HEK293 (cell line): ENCODE measurements around the gene GOLGA6L7.

Source experiments
- CTCF ChIA-PET: fragments of 350-600 bp; formaldehyde crosslinking; extraction: SDS; loops from one replicate; lab custom pipeline; 2021; ENCODE audit warnings: antibody characterized with exemption; lab: Yijun Ruan, JAX
- POLR2A ChIA-PET: fragments of 300-600 bp; formaldehyde crosslinking; extraction: SDS; loops from one replicate; lab custom pipeline; 2020; ENCODE audit warnings: antibody characterized with exemption, inconsistent platforms; lab: Yijun Ruan, JAX
- H3K27ac ChIP-seq: fragments of 200-500 bp; sonication (Bioruptor generic); 2 replicates; pipeline ENCODE4 v1.5.1; 2014; ENCODE audit warnings: low read depth, low read length, control low read depth, inconsistent platforms; ENCODE audit errors: extremely low read depth
- H3K36me3 ChIP-seq, 2 experiments: fragments of 200-500 bp in 1 of 2; sonication (Bioruptor generic) in 1 of 2; 1 replicate in 1 of 2; 2 replicates in 1 of 2; pipeline ENCODE4 v1.5.1; 2014 to 2017; ENCODE audit warnings: inconsistent platforms in 2 of 2, low read length in 2 of 2; ENCODE audit not compliant: control insufficient read depth in 2 of 2, insufficient read depth in 1 of 2
- H3K4me1 ChIP-seq: fragments of 200-500 bp; sonication (Bioruptor generic); 2 replicates; pipeline ENCODE4 v1.5.1; 2014; ENCODE audit warnings: mild to moderate bottlenecking, low read length, inconsistent platforms; ENCODE audit not compliant: control insufficient read depth, insufficient read depth
- H3K4me3 ChIP-seq: 2 replicates; pipeline ENCODE4 v1.5.1; 2011; ENCODE audit warnings: low read depth, mild to moderate bottlenecking, control low read depth, low read length, moderate library complexity
- H3K9me3 ChIP-seq: fragments of 200-500 bp; sonication (Bioruptor generic); 2 replicates; pipeline ENCODE4 v1.5.1; 2014; ENCODE audit warnings: low read depth, low read length, inconsistent platforms; ENCODE audit not compliant: control insufficient read depth, insufficient read depth
- SCRT1 ChIP-seq: fragments of 450-650 bp; formaldehyde crosslinking; IDR thresholded peaks from 2 replicates; pipeline ENCODE4 v1.5.1; 2016; ENCODE audit warnings: missing biosample characterization, missing genetic modification characterization, borderline replicate concordance
- ZFHX2 ChIP-seq: fragments of 450-650 bp; formaldehyde crosslinking; conservative IDR thresholded peaks from 2 replicates; pipeline ENCODE4 v1.5.1; 2016; ENCODE audit warnings: missing biosample characterization, missing genetic modification characterization
- ZNF10 ChIP-seq: fragments of 450-650 bp; formaldehyde crosslinking; IDR thresholded peaks from 2 replicates; pipeline ENCODE4 v1.5.1; 2017; ENCODE audit warnings: missing biosample characterization, missing genetic modification characterization
- ZNF112 ChIP-seq: fragments of 450-650 bp; formaldehyde crosslinking; IDR thresholded peaks from 2 replicates; pipeline ENCODE4 v1.5.0; 2017; ENCODE audit warnings: missing biosample characterization, missing genetic modification characterization
- ZNF133 ChIP-seq: fragments of 450-650 bp; formaldehyde crosslinking; IDR thresholded peaks from 2 replicates; pipeline ENCODE4 v1.5.1; 2016; ENCODE audit warnings: missing biosample characterization, missing genetic modification characterization
- ZNF140 ChIP-seq: fragments of 450-650 bp; formaldehyde crosslinking; IDR thresholded peaks from 2 replicates; pipeline ENCODE4 v1.5.1; 2016; ENCODE audit warnings: missing biosample characterization, missing genetic modification characterization
- ZNF302 ChIP-seq: fragments of 450-650 bp; formaldehyde crosslinking; IDR thresholded peaks from 2 replicates; pipeline ENCODE4 v1.5.1; 2016; ENCODE audit warnings: missing biosample characterization, missing genetic modification characterization, low read depth
- ZNF404 ChIP-seq: fragments of 450-650 bp; formaldehyde crosslinking; IDR thresholded peaks from 2 replicates; pipeline ENCODE4 v1.5.1; 2017; ENCODE audit warnings: missing biosample characterization, missing genetic modification characterization
- ZNF423 ChIP-seq: fragments of 450-650 bp; formaldehyde crosslinking; IDR thresholded peaks from 2 replicates; pipeline ENCODE4 v1.5.1; 2016; ENCODE audit warnings: missing biosample characterization, missing genetic modification characterization
- ZNF473 ChIP-seq: fragments of 450-650 bp; formaldehyde crosslinking; IDR thresholded peaks from 2 replicates; pipeline ENCODE4 v1.5.1; 2017; ENCODE audit warnings: missing biosample characterization, missing genetic modification characterization
- ZNF658 ChIP-seq: fragments of 450-650 bp; formaldehyde crosslinking; IDR thresholded peaks from 2 replicates; pipeline ENCODE4; 2016; ENCODE audit warnings: missing biosample characterization, missing genetic modification characterization
- ZNF785 ChIP-seq: fragments of 450-650 bp; formaldehyde crosslinking; IDR thresholded peaks from 2 replicates; pipeline ENCODE4 v1.5.1; 2016; ENCODE audit warnings: missing biosample characterization, missing genetic modification characterization
- ZNF830 ChIP-seq: fragments of 450-650 bp; IDR thresholded peaks from 2 replicates; pipeline ENCODE4 v1.5.0; 2018; ENCODE audit warnings: missing biosample characterization, missing genetic modification characterization, low read depth, mild to moderate bottlenecking, moderate library complexity
- ZNF843 ChIP-seq: fragments of 450-650 bp; formaldehyde crosslinking; IDR thresholded peaks from 2 replicates; pipeline ENCODE4 v1.5.1; 2016; ENCODE audit warnings: missing biosample characterization, missing genetic modification characterization
- TF ChIP-seq, protein P1 (sequence below): fragments of 450-650 bp; formaldehyde crosslinking; IDR thresholded peaks from 2 replicates; pipeline ENCODE4 v1.5.1; 2016; ENCODE audit warnings: missing biosample characterization, missing genetic modification characterization, borderline replicate concordance
- TF ChIP-seq, protein P2 (sequence below): sonication (generic); formaldehyde crosslinking; IDR thresholded peaks from 2 replicates; pipeline ENCODE4 v1.8.1; 2022; ENCODE audit warnings: mild to moderate bottlenecking, moderate library complexity, missing genetic modification reagents
- TF ChIP-seq, protein P3 (sequence below): fragments of 450-650 bp; formaldehyde crosslinking; conservative IDR thresholded peaks from 2 replicates; pipeline ENCODE4 v1.5.1; 2016; ENCODE audit warnings: low read depth, missing biosample characterization, missing genetic modification characterization
- TF ChIP-seq, protein P4 (sequence below): fragments of 450-650 bp; formaldehyde crosslinking; IDR thresholded peaks from 2 replicates; pipeline ENCODE4 v1.5.1; 2016; ENCODE audit warnings: missing biosample characterization, missing genetic modification characterization
- TF ChIP-seq, protein P5 (sequence below): fragments of 450-650 bp; formaldehyde crosslinking; IDR thresholded peaks from 2 replicates; pipeline ENCODE4 v1.5.1; 2016; ENCODE audit warnings: missing biosample characterization, missing genetic modification characterization
- TF ChIP-seq, protein P6 (sequence below): fragments of 450-650 bp; IDR thresholded peaks from 2 replicates; pipeline ENCODE4 v1.5.1; 2018; ENCODE audit warnings: missing biosample characterization, missing genetic modification characterization

GOLGA6L7 gene

DNA sequence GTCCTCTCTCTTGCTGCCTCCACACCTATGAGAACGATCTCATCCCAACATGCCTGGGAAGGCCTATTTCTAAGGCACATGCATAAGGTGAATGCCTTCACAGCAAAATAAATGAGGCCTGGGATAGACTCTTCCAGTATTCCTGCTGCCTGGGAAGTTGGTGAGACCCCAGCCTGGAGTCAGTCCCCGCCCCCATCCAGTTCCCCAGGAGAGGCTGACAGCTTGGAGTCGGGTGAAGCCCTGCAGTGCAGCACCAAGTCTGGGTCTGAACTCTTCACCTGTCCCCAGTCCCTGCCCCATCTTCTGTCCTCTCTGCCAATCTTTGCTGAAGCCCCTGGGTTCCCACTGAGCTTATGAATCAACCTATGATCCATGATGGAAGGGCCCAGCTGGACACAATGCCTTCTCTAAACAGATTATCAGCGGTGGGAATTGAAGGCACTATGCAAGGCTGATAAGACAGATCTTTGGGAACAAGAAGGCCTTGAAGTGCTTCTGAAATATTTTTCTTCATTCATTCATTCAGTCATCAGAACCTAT, 27.1 kb upstream of the GOLGA6L7 start (continued):
- TF ChIP-seq, protein P1, sequence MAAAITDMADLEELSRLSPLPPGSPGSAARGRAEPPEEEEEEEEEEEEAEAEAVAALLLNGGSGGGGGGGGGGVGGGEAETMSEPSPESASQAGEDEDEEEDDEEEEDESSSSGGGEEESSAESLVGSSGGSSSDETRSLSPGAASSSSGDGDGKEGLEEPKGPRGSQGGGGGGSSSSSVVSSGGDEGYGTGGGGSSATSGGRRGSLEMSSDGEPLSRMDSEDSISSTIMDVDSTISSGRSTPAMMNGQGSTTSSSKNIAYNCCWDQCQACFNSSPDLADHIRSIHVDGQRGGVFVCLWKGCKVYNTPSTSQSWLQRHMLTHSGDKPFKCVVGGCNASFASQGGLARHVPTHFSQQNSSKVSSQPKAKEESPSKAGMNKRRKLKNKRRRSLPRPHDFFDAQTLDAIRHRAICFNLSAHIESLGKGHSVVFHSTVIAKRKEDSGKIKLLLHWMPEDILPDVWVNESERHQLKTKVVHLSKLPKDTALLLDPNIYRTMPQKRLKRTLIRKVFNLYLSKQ (tag by site-specific recombination): no peak
- TF ChIP-seq, protein P2, sequence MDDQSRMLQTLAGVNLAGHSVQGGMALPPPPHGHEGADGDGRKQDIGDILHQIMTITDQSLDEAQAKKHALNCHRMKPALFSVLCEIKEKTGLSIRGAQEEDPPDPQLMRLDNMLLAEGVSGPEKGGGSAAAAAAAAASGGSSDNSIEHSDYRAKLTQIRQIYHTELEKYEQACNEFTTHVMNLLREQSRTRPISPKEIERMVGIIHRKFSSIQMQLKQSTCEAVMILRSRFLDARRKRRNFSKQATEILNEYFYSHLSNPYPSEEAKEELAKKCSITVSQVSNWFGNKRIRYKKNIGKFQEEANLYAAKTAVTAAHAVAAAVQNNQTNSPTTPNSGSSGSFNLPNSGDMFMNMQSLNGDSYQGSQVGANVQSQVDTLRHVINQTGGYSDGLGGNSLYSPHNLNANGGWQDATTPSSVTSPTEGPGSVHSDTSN (CRISPR knock-in tag): no peak
- TF ChIP-seq ZNF843 (tag by site-specific recombination) (no peak), ZNF140 (tag by site-specific recombination) (no peak), ZNF10 (tag by site-specific recombination) (no peak)
- TF ChIP-seq, protein P3, sequence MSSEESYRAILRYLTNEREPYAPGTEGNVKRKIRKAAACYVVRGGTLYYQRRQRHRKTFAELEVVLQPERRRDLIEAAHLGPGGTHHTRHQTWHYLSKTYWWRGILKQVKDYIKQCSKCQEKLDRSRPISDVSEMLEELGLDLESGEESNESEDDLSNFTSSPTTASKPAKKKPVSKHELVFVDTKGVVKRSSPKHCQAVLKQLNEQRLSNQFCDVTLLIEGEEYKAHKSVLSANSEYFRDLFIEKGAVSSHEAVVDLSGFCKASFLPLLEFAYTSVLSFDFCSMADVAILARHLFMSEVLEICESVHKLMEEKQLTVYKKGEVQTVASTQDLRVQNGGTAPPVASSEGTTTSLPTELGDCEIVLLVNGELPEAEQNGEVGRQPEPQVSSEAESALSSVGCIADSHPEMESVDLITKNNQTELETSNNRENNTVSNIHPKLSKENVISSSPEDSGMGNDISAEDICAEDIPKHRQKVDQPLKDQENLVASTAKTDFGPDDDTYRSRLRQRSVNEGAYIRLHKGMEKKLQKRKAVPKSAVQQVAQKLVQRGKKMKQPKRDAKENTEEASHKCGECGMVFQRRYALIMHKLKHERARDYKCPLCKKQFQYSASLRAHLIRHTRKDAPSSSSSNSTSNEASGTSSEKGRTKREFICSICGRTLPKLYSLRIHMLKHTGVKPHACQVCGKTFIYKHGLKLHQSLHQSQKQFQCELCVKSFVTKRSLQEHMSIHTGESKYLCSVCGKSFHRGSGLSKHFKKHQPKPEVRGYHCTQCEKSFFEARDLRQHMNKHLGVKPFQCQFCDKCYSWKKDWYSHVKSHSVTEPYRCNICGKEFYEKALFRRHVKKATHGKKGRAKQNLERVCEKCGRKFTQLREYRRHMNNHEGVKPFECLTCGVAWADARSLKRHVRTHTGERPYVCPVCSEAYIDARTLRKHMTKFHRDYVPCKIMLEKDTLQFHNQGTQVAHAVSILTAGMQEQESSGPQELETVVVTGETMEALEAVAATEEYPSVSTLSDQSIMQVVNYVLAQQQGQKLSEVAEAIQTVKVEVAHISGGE: no peak

DNA sequence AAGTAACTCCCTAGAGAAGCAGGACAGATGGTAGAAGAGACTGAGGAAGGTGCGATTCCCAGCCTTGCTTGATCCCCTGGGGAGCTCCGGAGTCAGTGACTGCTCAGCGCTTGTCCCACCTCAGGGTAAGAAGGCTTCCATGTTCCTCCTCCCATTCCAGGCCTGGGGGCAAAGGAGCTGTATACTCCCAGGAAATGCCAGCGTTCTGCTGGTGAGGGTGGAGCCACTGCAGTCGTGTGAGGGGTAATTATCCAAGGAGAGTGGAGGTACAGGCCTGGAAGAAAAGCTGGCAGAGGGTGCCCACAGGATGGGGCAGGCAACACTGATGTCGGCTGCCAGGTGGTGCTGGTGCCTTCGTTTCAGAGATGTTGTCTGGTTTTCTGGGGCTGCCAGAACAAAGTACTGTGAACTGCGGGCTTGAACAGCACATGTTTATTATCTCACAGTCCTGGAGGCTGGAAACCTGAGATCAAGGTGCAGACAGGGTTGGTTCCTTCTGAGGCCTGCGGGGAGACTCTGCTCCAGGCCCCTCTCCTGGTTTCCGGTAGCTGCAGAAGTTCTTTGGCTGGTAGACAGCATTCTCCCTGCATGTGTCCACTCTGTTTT, 25.2 kb upstream of the GOLGA6L7 start:
- Histone ChIP-seq H3K9me3 (no peaks in the 10 kb centered on the region), H3K36me3 (no peaks in the 10 kb centered on the region)
- POLR2A ChIA-PET: no interaction called here
- TF ChIP-seq, protein P4, sequence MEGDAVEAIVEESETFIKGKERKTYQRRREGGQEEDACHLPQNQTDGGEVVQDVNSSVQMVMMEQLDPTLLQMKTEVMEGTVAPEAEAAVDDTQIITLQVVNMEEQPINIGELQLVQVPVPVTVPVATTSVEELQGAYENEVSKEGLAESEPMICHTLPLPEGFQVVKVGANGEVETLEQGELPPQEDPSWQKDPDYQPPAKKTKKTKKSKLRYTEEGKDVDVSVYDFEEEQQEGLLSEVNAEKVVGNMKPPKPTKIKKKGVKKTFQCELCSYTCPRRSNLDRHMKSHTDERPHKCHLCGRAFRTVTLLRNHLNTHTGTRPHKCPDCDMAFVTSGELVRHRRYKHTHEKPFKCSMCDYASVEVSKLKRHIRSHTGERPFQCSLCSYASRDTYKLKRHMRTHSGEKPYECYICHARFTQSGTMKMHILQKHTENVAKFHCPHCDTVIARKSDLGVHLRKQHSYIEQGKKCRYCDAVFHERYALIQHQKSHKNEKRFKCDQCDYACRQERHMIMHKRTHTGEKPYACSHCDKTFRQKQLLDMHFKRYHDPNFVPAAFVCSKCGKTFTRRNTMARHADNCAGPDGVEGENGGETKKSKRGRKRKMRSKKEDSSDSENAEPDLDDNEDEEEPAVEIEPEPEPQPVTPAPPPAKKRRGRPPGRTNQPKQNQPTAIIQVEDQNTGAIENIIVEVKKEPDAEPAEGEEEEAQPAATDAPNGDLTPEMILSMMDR (tag by site-specific recombination): 0 out of 2 replicates have a peak, but pooled peaks have one; percentile 19
- TF ChIP-seq ZNF785 (tag by site-specific recombination): no peak
- TF ChIP-seq, all 188 proteins: peak for 1
- Histone ChIP-seq H3K4me3 (no peak overlapping the region), H3K4me1 (no peaks in the 10 kb centered on the region), H3K27ac (no peak overlapping the region)
- CTCF ChIA-PET: interaction anchor here (0.8 kb wide), 1 partner anchor 230 kb away, joined by 3 read pairs; no protein-coding TSS in a partner anchor

DNA sequence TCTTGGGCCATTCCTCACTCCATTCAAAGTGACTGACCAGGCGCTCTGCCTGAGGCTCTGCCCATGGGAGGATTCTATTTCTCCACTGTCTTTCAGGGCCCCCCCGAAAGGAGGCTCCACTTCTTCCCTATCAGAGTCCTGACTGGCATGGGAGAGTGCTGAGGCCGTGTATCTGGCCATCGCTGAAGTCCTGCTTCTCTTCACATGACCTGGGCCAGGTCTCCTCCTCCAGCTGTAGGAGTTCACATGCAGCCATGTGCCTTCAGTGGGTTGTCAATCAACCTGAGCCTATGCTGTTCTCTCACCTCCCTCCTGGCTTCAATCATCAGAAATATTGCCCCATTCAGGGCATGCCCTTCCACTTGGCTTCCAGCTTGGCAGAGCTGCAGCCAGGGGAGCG, 24.6 kb upstream of the GOLGA6L7 start:
- H3K36me3 ChIP-seq: no peaks in the 10 kb centered on the region
- H3K4me1 ChIP-seq: no peaks in the 10 kb centered on the region
- CTCF ChIA-PET: interaction anchor here (0.8 kb wide), 1 partner anchor 231 kb away, joined by 3 read pairs; no protein-coding TSS in a partner anchor
- POLR2A ChIA-PET: no interaction called here
- H3K9me3 ChIP-seq: no peaks in the 10 kb centered on the region
- H3K27ac ChIP-seq: no peak overlapping the region
- no peak overlapping the region for H3K4me3 ChIP-seq
- no peak for TF ChIP-seq ZNF423 (tag by site-specific recombination)
- no peak for TF ChIP-seq ZNF658 (tag by site-specific recombination)
- no peak for TF ChIP-seq ZFHX2
- TF ChIP-seq ZNF830 (tag by site-specific recombination): no peak
- TF ChIP-seq, protein P5, sequence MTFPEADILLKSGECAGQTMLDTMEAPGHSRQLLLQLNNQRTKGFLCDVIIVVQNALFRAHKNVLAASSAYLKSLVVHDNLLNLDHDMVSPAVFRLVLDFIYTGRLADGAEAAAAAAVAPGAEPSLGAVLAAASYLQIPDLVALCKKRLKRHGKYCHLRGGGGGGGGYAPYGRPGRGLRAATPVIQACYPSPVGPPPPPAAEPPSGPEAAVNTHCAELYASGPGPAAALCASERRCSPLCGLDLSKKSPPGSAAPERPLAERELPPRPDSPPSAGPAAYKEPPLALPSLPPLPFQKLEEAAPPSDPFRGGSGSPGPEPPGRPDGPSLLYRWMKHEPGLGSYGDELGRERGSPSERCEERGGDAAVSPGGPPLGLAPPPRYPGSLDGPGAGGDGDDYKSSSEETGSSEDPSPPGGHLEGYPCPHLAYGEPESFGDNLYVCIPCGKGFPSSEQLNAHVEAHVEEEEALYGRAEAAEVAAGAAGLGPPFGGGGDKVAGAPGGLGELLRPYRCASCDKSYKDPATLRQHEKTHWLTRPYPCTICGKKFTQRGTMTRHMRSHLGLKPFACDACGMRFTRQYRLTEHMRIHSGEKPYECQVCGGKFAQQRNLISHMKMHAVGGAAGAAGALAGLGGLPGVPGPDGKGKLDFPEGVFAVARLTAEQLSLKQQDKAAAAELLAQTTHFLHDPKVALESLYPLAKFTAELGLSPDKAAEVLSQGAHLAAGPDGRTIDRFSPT (tag by site-specific recombination): no peak
- TF ChIP-seq ZNF404 (tag by site-specific recombination): no peak
- TF ChIP-seq, protein P6, sequence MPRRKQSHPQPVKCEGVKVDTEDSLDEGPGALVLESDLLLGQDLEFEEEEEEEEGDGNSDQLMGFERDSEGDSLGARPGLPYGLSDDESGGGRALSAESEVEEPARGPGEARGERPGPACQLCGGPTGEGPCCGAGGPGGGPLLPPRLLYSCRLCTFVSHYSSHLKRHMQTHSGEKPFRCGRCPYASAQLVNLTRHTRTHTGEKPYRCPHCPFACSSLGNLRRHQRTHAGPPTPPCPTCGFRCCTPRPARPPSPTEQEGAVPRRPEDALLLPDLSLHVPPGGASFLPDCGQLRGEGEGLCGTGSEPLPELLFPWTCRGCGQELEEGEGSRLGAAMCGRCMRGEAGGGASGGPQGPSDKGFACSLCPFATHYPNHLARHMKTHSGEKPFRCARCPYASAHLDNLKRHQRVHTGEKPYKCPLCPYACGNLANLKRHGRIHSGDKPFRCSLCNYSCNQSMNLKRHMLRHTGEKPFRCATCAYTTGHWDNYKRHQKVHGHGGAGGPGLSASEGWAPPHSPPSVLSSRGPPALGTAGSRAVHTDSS (tag by site-specific recombination): no peak
- TF ChIP-seq SCRT1 (tag by site-specific recombination): no peak
- TF ChIP-seq ZNF133 (tag by site-specific recombination): no peak
- TF ChIP-seq ZNF302 (tag by site-specific recombination): no peak
- no peak for TF ChIP-seq ZNF473
- TF ChIP-seq ZNF112: no peak
